T47D (cell line): ENCODE data around the gene FAM135A.

Source experiments
- DNase-seq, 2 experiments: peaks; one replicate each; pipeline versions ENCODE4 v3.0.0 to v3.0.0-alpha.2; 2011 to 2012; ENCODE audit warnings: low read depth in 1 of 2, low spot score in 1 of 2
- JUND ChIP-seq: IDR thresholded peaks from 2 replicates; pipeline ENCODE4 v1.6.1; 2012; ENCODE audit warnings: low read depth
- in situ Hi-C: cut with HindIII; loops from 2 replicates; pipeline ENCODE4 v1.10.0; 2016; ENCODE audit warnings: low sequenced_read_pairs, low pct_unique_long_range_greater_than_20kb

FAM135A gene

GRCh38 chr6:70413114-70413991, at the start of gene FAM135A:
FAM135A (plus strand) TSS chr6:70413508; CDS start chr6:70428343, 14,835 bp downstream.
- no peak for TF ChIP-seq JUND
- in situ Hi-C loops: no loop called here
- DNase-seq: peak; percentile 60 to 93

- peak in 1 of 2 experiments; percentile 18 for DNase-seq
- no peak for TF ChIP-seq JUND
- in situ Hi-C loops: no loop called here
Observed at GRCh38 chr6:70363741-70364493, 49.4 kb upstream of the FAM135A start.

- DNase-seq: peak; percentile 35 to 69
- in situ Hi-C loops: no loop called here
- TF ChIP-seq JUND: no peak
Observed at GRCh38 chr6:70369332-70369950, 43.9 kb upstream of the FAM135A start.

DNA sequence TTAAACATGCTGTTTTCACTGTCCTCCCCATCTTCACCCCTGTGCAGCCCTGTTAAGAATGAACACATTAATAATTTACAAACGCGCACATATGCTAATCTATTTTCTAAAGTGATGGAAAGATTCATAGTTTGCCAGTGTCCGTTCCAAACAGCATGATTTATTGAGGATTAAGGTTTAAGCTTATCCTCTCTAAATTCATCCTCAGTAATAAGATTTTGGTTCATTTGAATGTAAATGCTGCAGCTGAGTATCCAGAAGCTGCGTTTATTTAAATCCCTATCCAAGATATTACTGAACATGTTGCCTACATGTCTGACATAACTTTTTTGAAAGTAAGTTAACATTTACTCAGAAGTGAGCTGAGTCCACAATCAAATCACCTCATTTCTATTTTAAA, 42.8 kb upstream of the FAM135A start:
- TF ChIP-seq JUND: no peak
- DNase-seq: no peak
- in situ Hi-C loops: no loop called here

DNA sequence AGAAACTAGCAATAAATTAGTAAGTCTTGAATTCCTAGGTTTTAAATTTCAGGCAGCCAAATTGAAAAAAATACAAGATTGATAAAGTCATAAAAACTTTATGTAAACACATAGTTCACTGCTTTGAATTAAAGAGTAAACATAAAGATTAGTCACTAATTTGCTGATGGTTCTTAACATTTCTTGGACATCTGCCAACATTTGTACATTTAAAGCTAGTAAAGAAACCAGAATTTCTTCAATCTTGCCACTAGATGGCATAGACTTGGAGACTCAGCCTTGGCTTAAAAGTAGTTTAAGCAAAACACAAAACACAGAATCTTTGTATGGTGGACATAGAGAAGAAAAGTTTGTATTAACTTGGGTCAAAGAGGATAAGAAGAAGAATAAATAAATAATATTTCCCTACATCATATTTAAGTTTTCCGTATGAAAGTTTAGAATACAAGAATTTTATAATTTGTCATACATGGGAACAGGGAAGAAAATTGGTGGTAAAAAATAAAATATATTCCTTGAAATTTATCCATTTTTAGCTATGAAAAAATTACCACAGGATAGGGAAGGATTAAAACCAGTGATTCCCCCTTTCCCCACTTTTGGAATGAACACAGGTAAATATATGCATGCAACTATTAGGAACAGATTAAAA, 41.7 kb upstream of the FAM135A start:
- DNase-seq: peak; percentile 19 to 80
- in situ Hi-C loops: no loop called here
- no peak for TF ChIP-seq JUND

DNA sequence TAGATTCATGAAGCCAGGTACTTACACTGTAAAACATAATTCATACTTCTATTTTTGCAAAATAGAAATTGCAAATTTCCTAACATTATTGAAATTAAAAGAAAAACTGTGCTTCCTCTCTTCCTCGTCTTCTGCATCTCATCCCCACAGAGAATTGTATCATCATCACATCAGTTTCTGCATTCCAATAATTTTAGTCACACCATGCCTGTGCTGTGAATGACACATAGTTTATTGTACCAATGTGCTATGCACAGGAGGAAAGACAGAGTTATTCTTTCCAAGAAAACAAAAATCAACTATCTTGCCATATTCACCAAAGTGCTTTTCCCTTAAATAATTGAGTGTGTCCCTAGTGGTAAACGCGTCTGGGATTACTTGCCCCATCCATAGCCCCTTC, 38.1 kb upstream of the FAM135A start:
- in situ Hi-C loops: no loop called here
- no peak for DNase-seq
- no peak for TF ChIP-seq JUND

DNA sequence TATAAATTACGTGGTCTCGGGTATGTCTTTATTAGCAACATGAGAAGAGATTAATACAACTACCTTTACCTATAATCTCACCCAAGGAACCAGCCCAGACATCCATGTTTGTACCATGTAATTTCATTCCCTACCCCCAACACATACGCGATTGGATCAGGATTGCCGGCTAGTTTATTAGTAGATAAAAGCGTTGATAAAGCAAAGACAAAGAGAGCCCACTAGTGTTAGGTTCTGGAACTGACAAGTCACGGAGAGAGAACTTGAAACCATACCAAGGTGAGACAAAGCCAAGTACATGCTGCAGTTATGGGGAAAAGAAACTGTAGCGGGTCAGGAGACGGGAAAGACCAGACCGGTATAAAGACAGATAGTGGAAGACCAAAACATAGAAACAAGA, 37.4 kb upstream of the FAM135A start:
- no peak for TF ChIP-seq JUND
- peak in 1 of 2 experiments; percentile 20 for DNase-seq
- in situ Hi-C loops: no loop called here

DNA sequence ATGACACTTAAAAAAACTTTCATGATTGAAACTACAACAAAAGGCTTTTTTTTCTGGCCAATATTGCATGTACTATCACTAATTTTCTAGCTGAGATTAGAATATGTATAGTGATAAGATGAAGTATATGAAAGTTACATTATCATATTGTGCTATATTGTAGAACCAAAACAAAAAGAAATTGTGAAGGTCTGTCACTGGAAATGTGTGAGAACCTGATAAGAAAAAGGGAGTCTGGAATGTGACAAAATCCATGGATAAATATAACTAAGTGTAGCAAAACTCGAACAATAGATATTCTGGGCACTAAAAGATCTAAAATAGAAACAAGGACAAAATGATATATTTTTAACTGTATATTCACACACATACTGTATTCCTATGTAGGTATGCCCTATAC, 36.7 kb upstream of the FAM135A start:
- TF ChIP-seq JUND: no peak
- in situ Hi-C loops: no loop called here
- no peak for DNase-seq

DNA sequence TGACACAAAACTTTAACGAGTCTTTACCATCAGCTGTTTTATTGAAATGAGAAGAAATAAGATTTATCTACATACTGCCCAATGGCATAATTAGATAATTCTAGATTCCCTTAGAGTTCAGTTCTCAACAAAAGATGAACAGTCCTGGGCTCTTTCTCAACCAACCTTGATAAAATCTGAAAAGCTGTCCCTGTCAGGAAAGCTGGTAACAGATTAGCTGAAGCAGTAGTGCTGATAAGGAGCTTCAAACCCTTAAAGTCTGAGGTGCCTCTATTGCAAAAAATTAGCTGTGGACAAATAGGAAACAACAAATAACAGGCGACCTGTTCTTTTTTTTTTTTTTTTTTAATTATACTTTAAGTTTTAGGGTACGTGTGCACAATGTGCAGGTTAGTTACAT, 35.9 kb upstream of the FAM135A start:
- TF ChIP-seq JUND: no peak
- in situ Hi-C loops: no loop called here
- no peak for DNase-seq

DNA sequence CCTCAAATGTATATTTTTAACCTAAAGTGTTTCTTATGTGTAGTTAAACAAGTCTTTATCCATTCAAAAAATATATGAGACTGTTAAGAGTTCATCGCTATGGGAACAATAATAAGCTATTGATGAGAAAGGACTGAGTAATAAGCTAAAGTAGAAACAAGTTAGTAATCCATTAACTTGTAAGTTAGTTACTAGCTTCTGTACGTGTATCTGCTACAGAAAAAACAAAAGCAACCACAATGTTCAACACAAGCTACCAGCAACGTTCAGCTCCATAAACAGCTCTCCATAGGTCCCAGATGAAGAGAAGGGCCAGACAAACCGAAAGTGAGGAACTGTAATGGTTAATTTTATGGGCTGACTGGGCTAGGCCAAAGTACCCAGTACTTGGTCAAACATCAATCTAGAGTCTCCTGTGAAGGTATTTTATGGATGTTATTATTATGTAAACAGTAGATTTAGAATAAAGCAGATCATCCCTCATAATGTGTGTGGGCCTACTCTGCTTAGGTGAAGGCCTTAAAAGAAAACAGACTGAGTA, 33.8 kb upstream of the FAM135A start:
- in situ Hi-C loops: no loop called here
- no peak for DNase-seq
- no peak for TF ChIP-seq JUND

- in situ Hi-C loops: no loop called here
- no peak for DNase-seq
- TF ChIP-seq JUND: no peak
Observed at GRCh38 chr6:70380252-70380651, 33.1 kb upstream of the FAM135A start.

DNA sequence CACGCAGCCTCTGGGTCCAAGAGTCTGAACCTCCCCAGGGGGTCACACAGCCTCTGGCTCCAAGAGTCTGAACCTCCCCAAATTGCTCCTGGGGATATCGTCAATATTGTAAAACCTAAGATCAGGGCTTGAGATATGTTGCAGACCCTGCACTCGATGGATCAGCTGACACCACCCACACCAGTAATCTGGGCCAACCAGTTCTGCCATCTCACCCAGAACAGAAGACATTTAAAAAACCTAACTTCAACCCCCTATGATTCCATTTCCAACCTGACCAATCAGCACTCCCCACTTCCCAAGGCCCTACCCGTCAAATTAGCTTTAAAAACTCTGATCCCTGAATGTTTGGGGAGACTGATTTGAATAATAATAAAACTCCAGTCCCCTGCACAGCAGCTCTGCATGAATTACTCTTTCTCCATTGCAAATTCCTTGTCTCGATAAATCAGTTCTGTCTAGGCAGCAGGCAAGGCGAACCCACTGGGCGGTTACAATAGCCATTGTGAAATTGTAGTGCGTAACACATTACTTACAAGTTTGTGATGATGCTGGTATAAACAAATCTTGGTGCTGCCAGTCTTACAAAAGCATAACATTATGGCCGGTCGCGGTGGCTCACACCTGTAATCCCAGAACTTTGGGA, 32.4 kb upstream of the FAM135A start:
- no peak for TF ChIP-seq JUND
- DNase-seq: no peak
- in situ Hi-C loops: no loop called here
